Measurements from ENCODE around the gene CYB5A.

The CYB5A gene

DNA sequence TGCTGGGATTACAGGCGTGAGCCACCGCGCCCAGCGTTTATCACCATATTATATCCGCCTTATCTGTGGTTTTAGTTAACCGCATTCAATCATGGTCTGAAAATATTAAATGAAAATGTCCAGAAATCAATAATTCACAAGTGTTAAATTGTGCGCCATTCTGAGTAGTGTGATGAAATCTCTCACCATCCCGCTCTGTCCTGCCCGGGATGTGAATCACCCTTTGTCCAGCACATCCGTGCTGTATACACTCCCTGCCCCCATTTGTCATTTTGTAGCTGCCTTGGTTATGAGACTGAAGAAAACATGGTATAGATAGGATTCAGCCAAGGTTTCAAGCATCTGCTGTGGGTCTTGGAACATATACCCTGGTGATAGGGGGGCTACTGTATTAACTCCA, 72.7 kb downstream of the CYB5A start:
- H3K4me3 ChIP-seq (ENCODE audit: low read depth, low read length): no peak overlapping the region
- in situ Hi-C loops (cut with HindIII; ENCODE audit: low sequenced_read_pairs): no loop called here
- DNase-seq (ENCODE audit: low read depth, low spot score): no peak
- TF ChIP-seq, protein P1, sequence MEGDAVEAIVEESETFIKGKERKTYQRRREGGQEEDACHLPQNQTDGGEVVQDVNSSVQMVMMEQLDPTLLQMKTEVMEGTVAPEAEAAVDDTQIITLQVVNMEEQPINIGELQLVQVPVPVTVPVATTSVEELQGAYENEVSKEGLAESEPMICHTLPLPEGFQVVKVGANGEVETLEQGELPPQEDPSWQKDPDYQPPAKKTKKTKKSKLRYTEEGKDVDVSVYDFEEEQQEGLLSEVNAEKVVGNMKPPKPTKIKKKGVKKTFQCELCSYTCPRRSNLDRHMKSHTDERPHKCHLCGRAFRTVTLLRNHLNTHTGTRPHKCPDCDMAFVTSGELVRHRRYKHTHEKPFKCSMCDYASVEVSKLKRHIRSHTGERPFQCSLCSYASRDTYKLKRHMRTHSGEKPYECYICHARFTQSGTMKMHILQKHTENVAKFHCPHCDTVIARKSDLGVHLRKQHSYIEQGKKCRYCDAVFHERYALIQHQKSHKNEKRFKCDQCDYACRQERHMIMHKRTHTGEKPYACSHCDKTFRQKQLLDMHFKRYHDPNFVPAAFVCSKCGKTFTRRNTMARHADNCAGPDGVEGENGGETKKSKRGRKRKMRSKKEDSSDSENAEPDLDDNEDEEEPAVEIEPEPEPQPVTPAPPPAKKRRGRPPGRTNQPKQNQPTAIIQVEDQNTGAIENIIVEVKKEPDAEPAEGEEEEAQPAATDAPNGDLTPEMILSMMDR (IDR thresholded peaks at IDR 0.05; ENCODE audit: low read depth, low read length): no peak

DNA sequence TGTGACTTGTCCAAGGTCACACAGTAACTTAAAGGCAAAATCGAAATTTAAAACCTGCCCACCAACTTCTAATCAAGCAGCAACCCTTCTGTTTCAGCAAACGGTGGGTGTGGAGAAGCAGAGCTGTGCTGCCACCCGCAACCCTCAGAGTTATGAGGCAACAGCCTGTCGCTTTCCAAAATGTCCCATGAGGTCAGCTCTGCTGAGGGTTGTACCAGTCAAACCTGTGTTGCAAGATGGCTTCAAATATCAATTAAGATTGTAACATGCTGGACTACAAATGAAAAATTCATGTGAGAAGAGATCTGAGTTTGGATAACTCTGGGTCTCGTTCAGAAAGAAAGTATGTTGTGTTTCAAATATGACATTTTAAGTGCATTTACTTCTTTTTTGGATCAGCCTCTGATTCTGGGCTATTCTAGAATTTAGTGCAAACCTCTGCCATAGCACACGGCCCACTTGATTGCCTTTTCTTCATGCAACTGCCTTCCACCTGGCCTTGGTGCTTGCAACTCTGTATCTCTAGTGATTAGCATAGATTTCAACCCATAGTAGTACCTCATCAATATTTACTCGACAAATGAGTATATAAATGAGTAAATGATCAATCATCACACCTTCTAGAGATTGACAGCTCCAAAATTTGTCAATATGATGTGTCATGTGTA, 74.2 kb downstream of the CYB5A start:
- H3K4me3 ChIP-seq (ENCODE audit: low read depth, low read length): no peak overlapping the region
- in situ Hi-C loops (cut with HindIII; ENCODE audit: low sequenced_read_pairs): no loop called here
- TF ChIP-seq, protein P1 (IDR thresholded peaks at IDR 0.05; ENCODE audit: low read depth, low read length): no peak
- DNase-seq (ENCODE audit: low read depth, low spot score): no peak

DNA sequence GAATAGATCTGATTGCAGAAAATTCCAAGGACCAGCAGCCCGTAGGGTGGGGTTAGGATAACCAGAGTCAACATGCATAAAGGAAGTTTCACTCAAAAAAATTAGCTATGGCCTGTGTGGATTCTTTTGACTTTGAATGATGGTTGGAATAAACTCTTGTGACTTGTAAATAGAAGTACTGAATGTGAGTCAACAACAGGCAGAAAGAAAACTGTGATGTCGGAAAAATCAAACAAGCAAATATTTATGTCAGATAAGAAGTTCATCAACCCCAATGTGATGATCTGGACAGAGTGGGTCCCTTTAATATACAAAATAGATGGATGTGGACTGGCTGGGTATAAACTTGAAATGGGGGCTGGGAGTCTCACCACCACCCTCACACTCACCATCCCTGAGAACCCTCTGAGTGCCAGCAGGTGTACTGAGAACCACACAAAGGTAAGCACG, 75.1 kb downstream of the CYB5A start:
- TF ChIP-seq, protein P1 (IDR thresholded peaks at IDR 0.05; ENCODE audit: low read depth, low read length): no peak
- H3K4me3 ChIP-seq (ENCODE audit: low read depth, low read length): no peak overlapping the region
- DNase-seq (ENCODE audit: low read depth, low spot score): no peak
- in situ Hi-C loops (cut with HindIII; ENCODE audit: low sequenced_read_pairs): no loop called here

DNA sequence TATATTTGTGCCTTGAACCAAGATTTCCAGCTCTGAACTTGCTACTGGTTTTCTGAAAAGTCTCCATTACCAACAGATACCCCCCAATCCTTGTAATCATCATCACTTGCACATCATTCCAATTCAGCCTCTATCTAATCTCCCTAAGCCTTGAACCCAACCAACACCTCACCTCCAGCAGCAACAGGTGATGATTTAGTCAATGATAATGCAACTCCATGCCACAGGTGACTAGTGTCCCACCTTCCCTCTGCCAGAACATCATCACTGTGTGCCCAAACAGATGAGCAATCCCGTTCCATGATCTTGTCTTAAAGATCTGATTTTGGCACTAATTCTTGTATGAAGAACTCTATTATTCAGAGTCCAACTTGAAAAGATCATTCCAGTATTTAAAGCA, 75.9 kb downstream of the CYB5A start:
- no peak for DNase-seq (ENCODE audit: low read depth, low spot score)
- TF ChIP-seq, protein P1 (IDR thresholded peaks at IDR 0.05; ENCODE audit: low read depth, low read length): no peak
- no peak overlapping the region for H3K4me3 ChIP-seq (ENCODE audit: low read depth, low read length)
- in situ Hi-C loops (cut with HindIII; ENCODE audit: low sequenced_read_pairs): no loop called here

DNA sequence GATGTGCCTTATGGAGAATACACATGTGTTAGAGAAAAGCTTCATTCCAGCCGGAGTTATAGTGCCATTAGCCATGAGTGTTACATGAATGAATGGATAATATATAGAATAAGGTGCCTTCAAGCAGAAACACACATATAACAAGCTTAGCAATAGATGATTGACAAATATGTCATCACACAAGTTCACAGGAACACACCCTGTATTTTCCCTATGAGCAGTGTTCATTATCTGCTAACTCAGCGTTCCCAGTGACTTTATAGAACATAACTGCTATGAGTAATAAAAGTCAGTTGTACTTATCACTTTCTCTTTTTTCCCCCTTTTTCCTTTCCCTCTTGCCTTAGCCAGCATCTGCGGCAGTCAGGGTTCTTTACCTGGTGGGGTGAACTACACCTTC, 78.3 kb downstream of the CYB5A start:
- in situ Hi-C loops (cut with HindIII; ENCODE audit: low sequenced_read_pairs): no loop called here
- no peak overlapping the region for H3K4me3 ChIP-seq (ENCODE audit: low read depth, low read length)
- TF ChIP-seq, protein P1 (IDR thresholded peaks at IDR 0.05; ENCODE audit: low read depth, low read length): no peak
- DNase-seq (ENCODE audit: low read depth, low spot score): no peak

DNA sequence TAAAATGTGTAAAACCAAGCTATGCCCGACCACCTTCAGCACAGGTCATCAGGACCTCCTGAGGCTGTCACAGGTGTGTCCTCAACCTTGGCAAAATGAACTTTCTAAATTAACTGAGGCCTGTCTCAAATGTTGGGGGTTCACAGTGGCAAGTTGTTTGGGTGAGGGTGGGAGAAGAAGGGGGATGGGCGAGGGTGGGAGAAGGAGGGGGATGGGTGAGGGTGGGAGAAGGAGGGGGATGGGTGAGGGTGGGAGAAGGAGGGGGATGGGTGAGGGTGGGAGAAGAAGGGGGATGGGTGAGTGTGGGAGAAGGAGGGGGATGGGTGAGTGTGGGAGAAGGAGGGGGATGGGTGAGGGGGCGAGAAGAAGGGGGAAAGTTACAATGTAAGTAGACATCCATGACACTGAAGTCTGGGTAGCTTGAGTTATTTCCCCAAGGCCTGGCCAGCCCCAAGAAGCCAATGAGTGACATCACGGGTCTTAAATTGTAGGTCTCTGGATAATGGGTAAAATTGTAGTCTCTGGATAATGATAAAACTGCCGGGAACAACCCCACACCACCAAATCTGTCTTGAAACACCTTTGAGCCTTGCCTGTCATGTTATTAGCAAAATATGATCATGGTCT, 87.1 kb downstream of the CYB5A start:
- TF ChIP-seq, protein P1 (IDR thresholded peaks at IDR 0.05; ENCODE audit: low read depth, low read length): no peak
- H3K4me3 ChIP-seq (ENCODE audit: low read depth, low read length): no peak overlapping the region
- DNase-seq (ENCODE audit: low read depth, low spot score): no peak
- in situ Hi-C loops (cut with HindIII; ENCODE audit: low sequenced_read_pairs): no loop called here
